K562 (cell line): ENCODE measurements around the gene MSANTD1. TPM values are rescaled to one million over a fixed set of nuclear protein-coding genes. Genes with fewer than 3 reads are reported as not detected.

Experiments used
- ATAC-seq: fragments of 200-7000 bp; cut with Tn5 transposase; 3 replicates; pipeline ENCODE4 v1.9.1; 2020; ENCODE audit warnings: moderate library complexity
- BruUV-seq: library from RNA; stranded (reverse); fragments of 400-500 nt; replicated peaks from 2 replicates; lab custom pipeline; 2021; lab: Mats Ljungman, UMichigan
- CTCF ChIA-PET: fragments of 300-600 bp; formaldehyde crosslinking; extraction: SDS; loops from one replicate; lab custom pipeline; 2021; ENCODE audit warnings: low intra/inter-chr PET ratio; lab: Yijun Ruan, JAX
- POLR2A ChIA-PET: fragments of 300-600, 350-650 bp; sonication (Branson Sonifier 250); formaldehyde crosslinking; extraction: SDS; loops from one replicate; lab custom pipeline; 2021; ENCODE audit warnings: antibody characterized with exemption, inconsistent platforms; lab: Yijun Ruan, JAX
- DNase-seq, 4 experiments: peaks; one replicate each; pipeline versions ENCODE4 v3.0.0 to v3.0.0-alpha.2; 2011 to 2018; ENCODE audit warnings: low spot score in 3 of 4, mixed read lengths in 3 of 4; ENCODE audit errors: extremely low read depth in 1 of 4
- FAIRE-seq: peaks from 2 replicates; lab custom pipeline; 2011; peaks lifted over from hg19 to GRCh38; lab: Jason Lieb, UNC
- H2AFZ ChIP-seq: 2 replicates; pipeline ENCODE4 v1.6.0; 2011; ENCODE audit warnings: low read depth, low read length, control low read depth, inconsistent platforms
- H3K27ac ChIP-seq: fragments of 200-600 bp; 3 replicates; pipeline ENCODE4 v1.8.0; 2011; ENCODE audit warnings: low read depth, mild to moderate bottlenecking, control low read depth, inconsistent platforms, low read length, moderate library complexity, mixed read lengths; ENCODE audit errors: extremely low read depth
- H3K27me3 ChIP-seq, 2 experiments: fragments of 300-600 bp in 1 of 2; 2 replicates in 1 of 2; 3 replicates in 1 of 2; pipeline versions ENCODE4 v1.6.0 to v1.8.0; 2011; ENCODE audit warnings: inconsistent platforms in 2 of 2, low read length in 2 of 2, mild to moderate bottlenecking in 1 of 2, mixed read lengths in 1 of 2, moderate library complexity in 1 of 2; ENCODE audit not compliant: control insufficient read depth in 2 of 2, insufficient read depth in 2 of 2
- H3K36me3 ChIP-seq: fragments of 300-600 bp; 3 replicates; pipeline ENCODE4 v1.8.0; 2011; ENCODE audit warnings: mild to moderate bottlenecking, low read length, inconsistent platforms; ENCODE audit not compliant: control insufficient read depth, insufficient read depth
- H3K4me1 ChIP-seq, 2 experiments: fragments of 200-600 bp in 1 of 2; replicated peaks in 1 of 2; 2 replicates in 1 of 2; 3 replicates in 1 of 2; pipeline versions ENCODE4 v1.5.1 to v1.8.0; 2011; ENCODE audit warnings: inconsistent platforms in 2 of 2, low read length in 2 of 2, mild to moderate bottlenecking in 1 of 2, mixed read lengths in 1 of 2, moderate library complexity in 1 of 2; ENCODE audit not compliant: control insufficient read depth in 2 of 2, insufficient read depth in 2 of 2
- H3K4me2 ChIP-seq: 2 replicates; pipeline ENCODE4 v1.6.1; 2011; ENCODE audit warnings: low read length, control low read depth, inconsistent platforms, mixed read lengths; ENCODE audit not compliant: insufficient read depth
- H3K4me3 ChIP-seq: fragments of 200-600 bp; sonication (generic), shearing (Covaris generic); 2 replicates; pipeline ENCODE4 v1.5.1; 2016; ENCODE audit warnings: control low read depth, inconsistent platforms
- H3K79me2 ChIP-seq: fragments of 200-600 bp; 3 replicates; pipeline ENCODE4 v1.8.0; 2011; ENCODE audit warnings: low read length, inconsistent platforms; ENCODE audit not compliant: control insufficient read depth, insufficient read depth
- H3K9ac ChIP-seq, 2 experiments: 2 replicates each; pipeline versions ENCODE4 v1.6.0 to v1.6.1; 2011; ENCODE audit warnings: low read depth in 2 of 2, low read length in 2 of 2, control low read depth in 1 of 2, inconsistent platforms in 1 of 2, mild to moderate bottlenecking in 1 of 2, mixed read lengths in 1 of 2; ENCODE audit not compliant: insufficient read depth in 1 of 2
- H3K9me1 ChIP-seq: one replicate; pipeline ENCODE4 v1.6.0; 2011; ENCODE audit warnings: inconsistent platforms, mild to moderate bottlenecking, low read length, moderate library complexity; ENCODE audit not compliant: control insufficient read depth, insufficient read depth
- H3K9me3 ChIP-seq: replicated peaks from 2 replicates; pipeline ENCODE4 v1.5.1; 2011; ENCODE audit warnings: low read depth, low read length, inconsistent platforms; ENCODE audit not compliant: control insufficient read depth, insufficient read depth
- H4K20me1 ChIP-seq: replicated peaks from 2 replicates; pipeline ENCODE4 v1.6.1; 2011; ENCODE audit warnings: low read length, inconsistent platforms, mixed read lengths; ENCODE audit not compliant: control insufficient read depth, insufficient read depth
- CTBP1 ChIP-seq: fragments of 450-650 bp; IDR thresholded peaks from 2 replicates; pipeline ENCODE4 v1.6.1; 2016; ENCODE audit warnings: borderline replicate concordance
- EWSR1 ChIP-seq: fragments of 450-650 bp; IDR thresholded peaks from 2 replicates; pipeline ENCODE4 v1.6.1; 2018; ENCODE audit warnings: borderline replicate concordance, mild to moderate bottlenecking, low read depth, moderate library complexity; ENCODE audit not compliant: partially characterized antibody
- JUN ChIP-seq, 2 experiments: sonication (generic) in 1 of 2; formaldehyde crosslinking in 1 of 2; IDR thresholded peaks; 2 replicates each; pipeline versions ENCODE4 v1.6.1 to v1.8.0; 2012 to 2022; ENCODE audit warnings: borderline replicate concordance in 2 of 2, mild to moderate bottlenecking in 2 of 2, improper control_type of control experiment in 1 of 2, low read depth in 1 of 2, low read length in 1 of 2, missing genetic modification reagents in 1 of 2
- KDM4B ChIP-seq, 2 experiments: fragments of 450-650 bp in 1 of 2; sonication (generic) in 1 of 2; IDR thresholded peaks; 2 replicates each; pipeline ENCODE4 v1.6.1; 2016 to 2017; ENCODE audit warnings: borderline replicate concordance in 2 of 2, antibody characterized with exemption in 1 of 2, low read depth in 1 of 2, mild to moderate bottlenecking in 1 of 2
- MAFG ChIP-seq: fragments of 450-650 bp; conservative IDR thresholded peaks from 2 replicates; pipeline ENCODE4 v1.6.1; 2016; ENCODE audit warnings: missing genetic modification characterization, missing compliant biosample characterization
- PCBP1 ChIP-seq: fragments of 200-400 bp; formaldehyde crosslinking; IDR thresholded peaks from 2 replicates; pipeline ENCODE4 v1.6.1; 2018; ENCODE audit warnings: mild to moderate bottlenecking, low read depth, low read length; ENCODE audit not compliant: poor library complexity, severe bottlenecking
- THRAP3 ChIP-seq: fragments of 450-650 bp; IDR thresholded peaks from 2 replicates; pipeline ENCODE4 v1.6.1; 2016; ENCODE audit warnings: mild to moderate bottlenecking, inconsistent platforms, borderline replicate concordance
- TOE1 ChIP-seq, 2 experiments: fragments of 450-650 bp in 1 of 2; sonication (generic) in 1 of 2; formaldehyde crosslinking in 1 of 2; IDR thresholded peaks; 2 replicates each; pipeline versions ENCODE4 v1.7.1 to v1.8.0; 2016 to 2022; ENCODE audit warnings: borderline replicate concordance in 2 of 2, mild to moderate bottlenecking in 2 of 2, antibody characterized with exemption in 1 of 2, inconsistent platforms in 1 of 2, low read depth in 1 of 2, missing genetic modification reagents in 1 of 2, moderate library complexity in 1 of 2
- ZNF134 ChIP-seq: fragments of 250-450 bp; sonication (Bioruptor Pico); conservative IDR thresholded peaks from 2 replicates; pipeline ENCODE4 v1.4.0; 2020
- ZNF347 ChIP-seq: fragments of 450-650 bp; formaldehyde crosslinking; IDR thresholded peaks from 2 replicates; pipeline ENCODE4 v1.4.0; 2020; ENCODE audit warnings: low read depth, mild to moderate bottlenecking, moderate library complexity
- ZNF507 ChIP-seq: conservative IDR thresholded peaks from 2 replicates; pipeline ENCODE4 v1.6.1; 2017; ENCODE audit warnings: missing genetic modification characterization, missing compliant biosample characterization
- ZNF766 ChIP-seq: fragments of 200-800 bp; sonication (Bioruptor generic); conservative IDR thresholded peaks from 2 replicates; pipeline ENCODE4 v1.6.1; 2016; ENCODE audit warnings: missing genetic modification characterization, missing compliant biosample characterization
- WGBS: fragments of 100-300 bp; shearing (Covaris generic); methylation state at CpG from one replicate; pipeline ENCODE4 v1.1.6; 2016; ENCODE audit warnings: low coverage, mixed read lengths; ENCODE audit not compliant: insufficient coverage; ENCODE audit errors: missing lambda C conversion rate; 5-methylcytosine and 5-hydroxymethylcytosine counted together
- in situ Hi-C: fragments of 300-500 bp; cut with MboI; formaldehyde crosslinking; loops from 4 replicates; pipeline ENCODE4 v1.15.0; 2018; ENCODE audit warnings: inconsistent platforms, mixed read lengths
- intact Hi-C: fragments of 100-400 bp; cut with micrococcal nuclease; formaldehyde crosslinking; loops from 2 replicates; pipeline ENCODE4 v1.14.2; 2022
- polyA plus RNA-seq, 8 experiments: library from polyadenylated mRNA; depleted of rRNA in 4 of 8; stranded (reverse) in 5 of 8; unstranded in 3 of 8; fragments of >200 nt; fragmentation: Nextera tagmentation in 2 of 8; fragmentation: Illumina TruSeq in 1 of 8; extraction: Ambion mirVana in 2 of 8; extraction: Trizol in 1 of 8; gene quantifications; 2 replicates each; pipeline versions ENCODE4 v1.2.1 to v1.2.3, GENCODE V29; 2011 to 2014; ENCODE audit warnings: inconsistent platforms in 1 of 8, missing spikeins in 1 of 8
- total RNA-seq, 7 experiments: library from RNA; depleted of rRNA in 6 of 7; stranded (reverse); fragments of >200 nt in 6 of 7; fragmentation: Illumina TruSeq in 2 of 7; extraction: Trizol in 2 of 7; gene quantifications; 2 replicates each; pipeline versions ENCODE4 v1.2.1 to v1.2.3, GENCODE V29; 2011 to 2021; ENCODE audit warnings: low replicate concordance in 1 of 7

Gene MSANTD1
- total and polyA plus RNA-seq, 9 of the 15 experiments (the other 6 are each of a cell fraction or from before 2014, with no cell fraction given): 0.04 to 0.09 (median 0.07) TPM; not detected in 6

DNA sequence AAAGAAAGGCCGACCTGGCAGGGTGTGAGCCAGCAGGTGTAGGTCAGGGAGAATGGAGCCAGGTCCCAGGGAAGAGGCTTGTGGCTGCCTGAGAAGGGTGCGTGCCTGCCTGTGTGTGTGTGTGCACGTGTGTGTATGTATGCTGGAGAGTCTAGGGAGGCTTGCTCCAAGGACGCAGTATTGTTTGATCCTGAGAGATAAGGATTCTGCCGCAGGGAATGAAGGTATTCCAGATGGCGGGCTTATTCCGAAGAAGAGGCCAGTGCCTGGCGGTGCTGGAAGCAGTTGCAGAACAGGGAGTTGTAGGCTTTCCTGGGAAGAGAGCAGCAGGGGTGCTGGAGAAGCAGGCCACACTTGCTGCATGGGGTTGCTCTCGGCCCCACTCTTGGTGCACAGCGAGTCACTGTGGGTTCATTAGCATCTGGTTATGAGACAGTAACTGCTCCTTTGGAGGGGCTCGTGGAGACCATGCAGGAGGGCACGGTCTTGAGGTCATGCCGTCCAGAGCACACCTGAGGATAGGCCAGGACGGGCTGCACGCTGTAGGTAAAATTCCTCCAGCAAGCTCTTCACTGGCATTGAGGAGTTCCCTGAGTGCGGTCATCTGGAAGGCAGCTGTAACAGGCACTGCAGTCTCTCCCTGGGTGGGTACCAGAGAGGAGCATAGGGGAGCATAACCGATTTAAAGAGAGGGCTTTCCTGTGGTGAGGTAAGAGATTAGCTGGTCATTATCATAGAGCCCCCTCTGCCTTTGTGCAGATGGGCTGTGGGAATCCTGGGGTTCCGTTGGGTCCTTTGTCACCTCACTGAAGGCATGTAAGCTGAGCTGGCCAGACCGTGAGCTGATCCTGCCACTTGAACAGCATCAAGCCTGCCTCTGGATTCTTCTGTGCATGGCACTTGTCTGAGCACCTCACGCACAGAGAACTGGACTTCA lies 29.9 kb upstream of the MSANTD1 start (continued):
- TF ChIP-seq MAFG (tag) (no peak), ZNF347 (CRISPR knock-in tag) (no peak), JUN (IDR thresholded peaks at IDR 0.05; ENCODE audit: borderline replicate concordance, low read depth, low read length) (no peak), JUN (CRISPR knock-in tag; IDR thresholded peaks at IDR 0.05; ENCODE audit: borderline replicate concordance) (no peak), TOE1 (IDR thresholded peaks at IDR 0.05; ENCODE audit: borderline replicate concordance) (no peak), TOE1 (CRISPR knock-in tag; IDR thresholded peaks at IDR 0.05; ENCODE audit: borderline replicate concordance, low read depth) (no peak), KDM4B (IDR thresholded peaks at IDR 0.05; ENCODE audit: borderline replicate concordance in 2 of 2, low read depth in 1 of 2) (no peak), ZNF766 (CRISPR knock-in tag) (no peak)

DNA sequence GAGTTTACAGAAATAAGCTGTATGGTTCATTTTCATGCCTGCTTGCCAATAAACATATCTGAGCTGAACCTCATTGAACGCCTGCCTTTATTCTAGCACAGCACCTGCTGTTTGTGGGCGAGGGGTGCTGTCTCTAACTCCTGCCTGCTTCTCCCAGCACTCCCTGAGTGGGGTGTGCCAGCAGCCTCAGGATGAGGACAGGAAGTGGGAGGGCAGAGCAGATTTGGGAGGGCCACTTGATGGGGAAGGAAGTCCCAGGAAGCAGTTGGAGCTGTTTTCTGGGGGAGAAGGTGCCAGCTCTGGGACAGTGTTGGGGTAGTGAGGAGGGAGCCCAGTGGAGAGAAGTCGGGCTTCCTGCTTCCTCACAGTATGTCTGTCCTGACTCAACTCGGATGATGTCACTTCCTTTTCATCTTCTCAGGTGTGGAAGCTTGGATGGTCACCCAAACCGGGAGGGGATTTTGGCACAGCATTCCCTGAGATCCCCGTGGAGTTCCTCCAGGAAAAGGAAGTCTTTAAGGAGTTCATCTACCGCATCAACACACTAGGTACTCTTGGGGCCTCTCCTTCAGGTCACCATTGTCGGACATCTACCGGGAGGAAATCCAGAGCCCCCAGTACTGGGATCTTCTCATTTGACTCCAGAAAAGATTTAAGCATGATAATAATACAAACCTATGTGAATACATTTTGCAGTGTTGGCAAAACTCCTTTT lies 29.0 kb upstream of the MSANTD1 start:
- no peaks in the 10 kb centered on the region for H4K20me1 ChIP-seq
- TF ChIP-seq THRAP3 (no peak), CTBP1 (no peak), PCBP1 (no peak), ZNF134 (CRISPR knock-in tag) (no peak), ZNF507 (tag) (no peak), EWSR1 (no peak)
- no peak overlapping the region for H3K27ac ChIP-seq
- CTCF ChIA-PET: no interaction called here
- H3K9me1 ChIP-seq: no peaks in the 10 kb centered on the region
- intact Hi-C loops (no loop called here), in situ Hi-C loops (no loop called here)
- no peaks in the 10 kb centered on the region for H3K4me1 ChIP-seq
- no peak overlapping the region for H3K9ac ChIP-seq
- ATAC-seq (no peak), FAIRE-seq (no peak), DNase-seq (no peak)
- H3K79me2 ChIP-seq: no peaks in the 10 kb centered on the region
- H2AFZ ChIP-seq: no peak overlapping the region
- no peak overlapping the region for H3K4me2 ChIP-seq
- peaks cover 55% of the 10 kb centered on the region; the same call in 2 of the 3 replicates for H3K36me3 ChIP-seq
- 71% methylated on average over 9 of the region's 9 CpGs for WGBS
- H3K4me3 ChIP-seq: no peak overlapping the region
- no TSS peak for BruUV-seq
- POLR2A ChIA-PET: interaction anchor here (1.3 kb wide), 1 partner anchor 22 kb away, joined by 4 read pairs; no protein-coding TSS in a partner anchor
- no peaks in the 10 kb centered on the region for H3K9me3 ChIP-seq
- H3K27me3 ChIP-seq: no peaks in the 10 kb centered on the region
